Stimulated activated naive CD4-positive, alpha-beta T cell (primary cell): Measurements from ENCODE around the gene EWSR1.

Source experiments
- DNase-seq, 6 experiments: peaks; one replicate each; lab custom pipeline; 2025; lab: John Stamatoyannopoulos, UW

EWSR1 gene

DNA sequence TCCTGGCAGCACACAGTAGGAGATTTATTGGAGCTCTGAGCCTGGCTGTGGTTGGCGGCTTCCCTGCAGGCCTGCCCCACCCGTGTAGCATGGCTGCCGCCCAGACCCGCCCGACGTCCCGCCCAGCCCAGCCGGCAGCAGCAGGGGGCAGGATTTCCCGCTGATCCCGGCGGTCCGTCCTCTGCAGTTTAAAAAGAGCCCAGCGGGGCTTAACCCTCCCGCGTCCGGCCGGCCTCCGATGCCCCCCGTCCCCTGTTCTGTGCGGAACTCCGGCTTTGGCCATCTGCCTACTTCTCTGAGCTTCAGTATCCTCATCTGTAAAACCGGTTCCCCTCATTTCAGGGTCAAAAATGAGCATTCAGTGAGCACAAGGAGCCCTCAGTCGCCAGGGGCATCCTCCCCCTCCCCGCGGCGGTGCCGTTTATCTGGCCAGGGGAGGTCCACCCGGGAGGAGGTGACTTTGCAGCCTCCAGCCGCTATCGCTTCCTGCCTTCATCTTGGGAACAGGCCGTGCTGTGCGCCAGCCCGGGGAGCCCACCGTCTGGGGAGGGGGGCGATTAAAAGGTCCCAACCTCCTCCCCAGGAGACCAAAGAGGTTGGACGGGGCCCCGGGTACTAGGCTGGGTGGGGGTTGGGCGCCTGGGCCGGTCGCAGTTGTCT lies 38.2 kb downstream of the EWSR1 start, which contains the start of gene GAS2L1:
GAS2L1 (plus strand) TSS at position 476 of the 660 bp plus-strand sequence. CDS start 1,456 bp downstream, outside the sequence.
- DNase-seq = peak in 2 of 6 experiments; percentile 20 to 37

DNA sequence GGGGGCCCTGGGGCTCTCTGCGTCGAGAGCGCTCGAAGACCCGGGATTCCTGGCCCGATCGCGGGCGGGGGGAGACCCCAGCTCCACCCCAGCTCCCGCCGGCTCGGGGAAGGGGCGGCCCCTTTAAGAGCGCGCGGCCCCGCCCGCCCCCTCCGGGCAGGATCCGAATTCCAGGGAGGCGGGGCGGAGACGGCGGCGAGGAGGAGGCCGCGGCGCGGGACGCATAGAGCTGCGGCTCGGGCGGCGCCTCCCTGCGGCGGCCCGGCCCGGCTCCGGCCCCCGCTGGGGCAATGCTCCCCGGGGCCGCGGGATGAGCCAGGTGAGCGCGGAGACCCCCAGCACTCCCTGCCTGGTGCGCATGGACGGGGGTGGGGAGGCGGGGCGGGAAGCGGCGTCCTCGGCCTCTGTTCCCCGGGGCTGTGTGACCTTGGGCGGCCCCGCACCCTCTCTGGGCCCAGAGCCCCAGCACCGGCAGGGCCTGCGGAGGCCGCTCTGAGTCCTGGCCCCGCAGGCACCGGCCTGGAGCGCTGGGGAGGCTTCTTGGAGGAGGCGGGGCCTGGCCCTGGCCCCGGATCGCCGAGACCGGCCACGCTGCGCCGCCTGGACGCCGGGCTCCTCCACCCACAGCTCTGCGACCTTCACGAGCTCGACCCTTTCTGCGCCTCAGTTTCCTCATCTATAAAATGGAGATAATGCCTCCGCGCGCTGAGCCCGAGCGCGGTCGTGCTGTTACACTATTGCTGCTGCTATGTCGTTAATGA lies 38.9 kb downstream of the EWSR1 start:
- DNase-seq = peak in 2 of 6 experiments; percentile 19 to 20

DNA sequence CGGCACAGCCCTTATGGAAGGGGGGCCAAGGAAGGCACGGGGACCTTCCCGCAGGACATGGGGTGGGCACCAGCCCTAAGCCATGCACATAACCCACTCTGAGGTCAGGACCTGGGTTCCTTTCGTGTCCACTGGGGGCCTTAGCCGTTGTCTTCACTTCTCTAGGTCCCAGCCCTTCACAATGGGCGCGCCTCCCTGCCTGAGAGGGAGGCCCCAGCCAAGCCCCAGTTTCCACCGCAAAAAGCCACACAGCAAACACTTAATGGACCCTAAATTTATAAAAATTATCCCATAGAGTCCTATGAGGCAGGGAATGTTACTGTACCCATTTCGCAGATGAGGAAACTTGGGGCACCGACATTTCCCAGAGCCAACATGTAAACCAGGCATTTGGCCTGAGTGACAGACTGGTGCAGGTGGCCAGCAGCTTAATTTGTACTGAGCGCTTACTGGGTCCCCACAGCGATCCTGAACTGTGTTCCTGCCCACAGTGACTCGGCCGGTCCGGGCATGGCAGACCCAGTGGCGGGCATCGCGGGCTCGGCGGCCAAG lies 39.6 kb downstream of the EWSR1 start:
- no peak for DNase-seq

DNA sequence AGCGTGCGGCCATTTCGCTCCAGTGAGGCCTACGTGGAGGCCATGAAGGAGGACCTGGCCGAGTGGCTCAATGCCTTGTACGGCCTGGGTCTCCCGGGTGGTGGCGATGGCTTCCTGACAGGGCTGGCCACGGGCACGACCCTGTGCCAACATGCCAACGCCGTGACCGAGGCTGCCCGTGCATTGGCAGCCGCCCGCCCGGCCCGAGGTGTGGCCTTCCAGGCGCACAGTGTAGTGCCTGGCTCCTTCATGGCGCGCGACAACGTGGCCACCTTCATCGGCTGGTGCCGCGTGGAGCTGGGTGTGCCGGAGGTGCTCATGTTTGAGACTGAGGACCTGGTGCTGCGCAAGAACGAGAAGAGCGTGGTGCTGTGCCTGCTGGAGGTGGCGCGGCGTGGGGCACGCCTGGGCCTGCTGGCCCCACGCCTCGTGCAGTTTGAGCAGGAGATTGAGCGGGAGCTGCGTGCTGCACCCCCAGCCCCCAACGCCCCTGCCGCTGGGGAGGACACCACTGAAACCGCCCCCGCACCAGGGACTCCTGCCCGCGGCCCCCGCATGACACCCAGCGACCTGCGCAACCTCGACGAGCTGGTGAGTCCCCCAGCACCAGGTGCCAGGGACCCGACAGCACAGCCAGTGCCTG lies 40.2 kb downstream of the EWSR1 start:
- no peak for DNase-seq

DNA sequence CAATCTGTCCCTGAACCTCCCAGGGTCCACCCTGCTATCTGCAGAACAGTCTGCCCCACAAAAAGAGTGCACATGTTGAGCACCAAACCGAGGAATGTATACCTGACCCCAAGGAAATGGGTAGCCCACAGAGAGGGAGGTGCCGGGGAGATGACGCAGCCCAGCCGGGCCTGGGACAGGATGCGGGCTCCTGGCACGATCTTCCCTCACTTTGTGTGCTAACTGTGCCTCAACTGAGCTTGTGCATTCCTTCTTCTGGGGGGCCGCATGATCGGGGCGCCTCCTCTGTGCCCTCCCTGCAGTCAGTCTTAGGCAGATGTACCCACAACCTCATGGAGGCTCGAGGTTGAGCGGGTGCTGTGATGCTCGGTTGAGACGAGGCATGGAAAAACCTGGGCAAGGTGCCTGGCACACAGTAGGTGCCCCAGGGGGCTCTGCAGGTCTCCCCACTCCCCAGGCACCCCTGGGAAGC lies 40.8 kb downstream of the EWSR1 start:
- DNase-seq = no peak

DNA sequence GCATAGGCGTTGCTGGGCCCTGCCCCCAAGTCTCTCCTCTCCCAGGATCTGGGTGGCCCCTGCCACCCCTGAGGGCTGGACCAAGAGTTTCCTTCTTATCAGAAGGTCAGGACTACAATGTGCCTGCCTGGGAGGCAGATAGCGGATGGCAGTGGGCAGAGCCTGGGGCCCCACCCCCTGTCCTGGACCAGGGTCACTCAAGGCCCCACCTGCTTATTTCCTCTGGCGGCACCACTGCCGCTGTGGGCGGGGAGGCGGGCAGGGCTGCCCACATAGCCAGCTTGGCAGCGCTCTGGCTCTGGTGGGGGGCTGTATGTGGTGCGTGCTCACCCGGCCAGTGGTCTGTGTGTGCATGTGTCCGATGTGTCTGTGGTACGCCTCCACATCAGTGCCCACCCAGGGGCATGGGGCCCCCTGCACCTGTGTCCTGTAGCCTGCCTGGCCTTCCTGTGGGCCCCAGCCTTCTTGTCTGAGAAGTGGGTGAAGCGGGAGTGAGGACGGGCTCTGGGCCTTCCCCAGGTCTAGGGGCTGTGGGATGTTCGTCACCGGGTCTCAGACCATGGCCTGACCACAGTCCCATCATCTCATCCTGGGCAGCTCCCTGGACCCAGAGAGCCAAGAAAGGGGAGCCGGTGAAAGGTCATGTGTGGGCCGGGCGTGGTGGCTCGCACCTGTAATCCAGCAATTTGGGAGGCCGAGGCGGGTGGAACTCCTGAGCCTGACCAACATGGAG lies 41.4 kb downstream of the EWSR1 start:
- no peak for DNase-seq

DNA sequence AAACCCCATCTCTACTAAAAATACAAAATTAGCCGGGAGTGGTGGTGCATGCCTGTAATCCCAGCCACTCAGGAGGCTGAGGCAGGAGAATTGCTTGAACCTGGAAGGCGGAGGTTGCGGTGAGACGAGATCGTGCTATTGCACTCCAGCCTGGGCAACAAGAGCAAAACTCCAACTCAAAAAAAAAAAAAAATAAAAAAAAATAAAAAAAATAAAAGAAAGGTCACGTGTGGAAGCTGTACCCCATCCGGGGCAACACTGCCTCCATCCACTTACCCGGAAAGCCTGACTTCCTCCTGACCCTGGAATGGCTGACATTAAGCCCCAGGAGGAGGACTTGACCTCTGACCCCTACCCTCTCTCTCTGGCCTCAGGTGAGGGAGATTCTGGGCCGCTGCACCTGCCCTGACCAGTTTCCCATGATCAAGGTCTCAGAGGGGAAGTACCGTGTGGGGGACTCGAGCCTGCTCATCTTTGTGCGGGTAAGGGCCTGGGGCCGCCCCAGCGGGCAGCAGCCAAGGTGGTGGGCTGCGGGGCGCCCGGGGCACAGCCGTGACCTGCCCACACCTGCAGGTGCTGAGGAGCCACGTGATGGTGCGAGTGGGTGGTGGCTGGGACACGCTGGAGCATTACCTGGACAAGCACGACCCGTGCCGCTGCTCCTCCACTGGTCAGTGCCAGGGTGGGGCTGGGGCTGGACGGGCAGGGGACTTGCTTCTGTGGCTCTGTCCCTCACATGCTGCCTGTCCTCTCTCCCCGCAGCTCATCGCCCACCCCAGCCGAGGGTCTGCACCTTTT lies 42.2 kb downstream of the EWSR1 start:
- DNase-seq = no peak

DNA sequence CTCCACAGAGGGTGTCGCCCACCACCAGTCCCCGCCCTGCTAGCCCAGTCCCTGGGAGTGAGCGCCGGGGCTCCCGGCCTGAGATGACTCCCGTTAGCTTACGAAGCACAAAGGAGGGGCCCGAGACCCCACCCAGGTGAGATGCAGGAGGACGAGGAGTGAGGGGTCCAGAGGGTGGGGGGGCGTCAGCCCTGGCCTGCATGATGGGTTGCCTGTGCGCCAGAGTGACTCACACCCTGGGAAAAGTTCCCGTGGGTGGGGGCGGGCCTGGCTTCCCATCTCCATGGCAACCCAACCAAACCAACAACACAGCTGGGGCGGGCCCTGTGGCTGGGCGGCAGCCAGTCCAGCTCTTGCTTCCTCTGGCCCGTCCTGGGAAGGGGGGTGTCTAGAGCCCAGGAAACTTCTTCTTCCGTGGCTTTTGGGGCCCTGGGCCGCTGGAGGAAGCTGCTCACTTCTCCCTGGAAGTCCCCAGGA lies 42.8 kb downstream of the EWSR1 start:
- peak in 1 of 6 experiments; percentile 27 for DNase-seq

DNA sequence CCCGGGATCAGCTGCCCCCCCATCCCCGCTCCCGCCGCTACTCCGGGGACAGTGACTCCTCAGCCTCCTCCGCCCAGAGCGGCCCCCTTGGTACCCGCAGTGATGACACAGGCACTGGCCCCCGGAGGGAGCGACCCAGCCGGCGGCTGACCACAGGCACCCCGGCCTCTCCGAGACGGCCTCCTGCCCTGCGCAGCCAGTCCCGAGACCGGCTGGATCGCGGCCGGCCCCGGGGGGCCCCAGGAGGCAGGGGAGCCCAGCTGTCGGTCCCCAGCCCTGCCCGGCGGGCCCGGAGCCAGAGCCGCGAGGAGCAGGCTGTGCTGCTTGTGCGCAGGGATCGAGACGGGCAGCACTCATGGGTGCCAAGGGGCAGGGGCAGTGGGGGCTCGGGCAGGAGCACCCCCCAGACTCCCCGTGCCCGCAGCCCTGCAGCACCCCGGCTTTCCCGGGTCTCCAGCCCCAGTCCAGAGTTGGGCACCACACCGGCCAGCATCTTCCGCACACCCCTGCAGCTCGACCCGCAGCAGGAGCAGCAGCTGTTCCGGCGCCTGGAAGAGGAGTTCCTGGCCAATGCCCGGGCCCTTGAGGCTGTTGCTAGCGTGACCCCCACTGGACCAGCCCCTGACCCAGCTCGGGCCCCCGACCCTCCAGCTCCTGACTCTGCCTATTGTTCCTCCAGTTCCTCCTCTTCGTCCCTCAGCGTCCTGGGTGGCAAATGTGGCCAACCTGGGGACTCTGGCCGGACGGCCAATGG lies 43.6 kb downstream of the EWSR1 start:
- no peak for DNase-seq

DNA sequence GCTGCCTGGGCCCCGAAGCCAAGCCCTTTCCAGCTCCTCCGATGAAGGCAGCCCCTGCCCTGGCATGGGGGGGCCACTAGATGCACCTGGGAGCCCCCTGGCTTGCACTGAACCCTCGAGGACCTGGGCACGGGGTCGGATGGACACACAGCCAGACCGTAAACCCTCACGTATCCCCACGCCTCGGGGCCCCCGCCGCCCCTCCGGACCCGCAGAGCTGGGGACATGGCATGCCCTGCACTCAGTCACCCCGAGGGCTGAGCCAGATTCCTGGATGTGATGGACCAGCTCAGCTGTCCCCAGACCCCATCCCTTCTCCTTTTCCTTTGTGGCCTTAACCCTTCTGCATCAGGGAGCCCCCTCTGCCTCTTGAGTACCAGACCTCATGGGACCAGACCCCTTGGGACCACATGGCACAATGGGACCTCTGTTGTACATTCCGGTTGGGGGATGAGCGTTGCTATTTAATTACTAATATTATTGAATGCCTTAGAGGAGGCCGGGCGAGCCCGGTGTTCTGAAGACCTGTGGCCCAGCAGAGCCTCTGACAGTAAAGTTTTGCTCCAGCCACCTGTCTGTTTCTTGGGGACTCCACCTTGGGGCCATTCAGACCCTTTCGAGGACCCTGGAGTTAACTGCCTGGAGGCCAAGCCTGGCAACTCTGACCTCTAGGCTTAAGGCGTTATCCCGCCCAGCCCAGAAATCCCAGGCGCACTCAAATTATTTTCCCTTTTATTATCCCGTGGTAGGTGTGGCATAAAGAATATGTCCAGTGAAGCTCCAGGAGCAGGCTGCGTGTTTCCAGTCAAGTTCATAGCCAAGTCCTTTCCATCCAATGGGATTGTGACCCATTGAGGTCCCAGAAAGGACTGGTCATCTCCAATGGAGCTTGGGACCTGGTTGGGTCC lies 44.4 kb downstream of the EWSR1 start:
- no peak for DNase-seq

DNA sequence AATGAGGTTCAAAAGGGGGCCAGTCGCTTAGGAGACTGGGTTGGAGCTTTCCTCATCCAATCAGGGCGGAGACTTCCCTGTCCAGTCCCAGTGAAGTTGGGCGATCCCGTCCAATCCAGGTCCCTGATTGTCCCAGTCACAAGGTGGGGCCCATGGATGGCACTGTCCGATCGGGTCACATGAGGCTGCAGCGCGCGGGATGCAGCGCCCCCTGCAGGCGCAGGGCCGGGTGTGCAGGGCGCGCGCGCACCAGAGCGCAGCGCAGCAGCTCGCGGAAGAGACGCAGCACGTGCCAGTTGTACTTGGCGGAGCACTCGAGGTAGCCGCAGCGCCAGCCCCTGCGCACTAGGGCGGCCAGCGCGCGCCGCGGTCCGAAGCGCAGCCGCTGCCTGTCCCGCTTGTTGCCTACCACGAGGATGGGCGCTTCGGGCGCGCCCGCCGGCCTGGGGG lies 45.1 kb downstream of the EWSR1 start:
- no peak for DNase-seq

DNA sequence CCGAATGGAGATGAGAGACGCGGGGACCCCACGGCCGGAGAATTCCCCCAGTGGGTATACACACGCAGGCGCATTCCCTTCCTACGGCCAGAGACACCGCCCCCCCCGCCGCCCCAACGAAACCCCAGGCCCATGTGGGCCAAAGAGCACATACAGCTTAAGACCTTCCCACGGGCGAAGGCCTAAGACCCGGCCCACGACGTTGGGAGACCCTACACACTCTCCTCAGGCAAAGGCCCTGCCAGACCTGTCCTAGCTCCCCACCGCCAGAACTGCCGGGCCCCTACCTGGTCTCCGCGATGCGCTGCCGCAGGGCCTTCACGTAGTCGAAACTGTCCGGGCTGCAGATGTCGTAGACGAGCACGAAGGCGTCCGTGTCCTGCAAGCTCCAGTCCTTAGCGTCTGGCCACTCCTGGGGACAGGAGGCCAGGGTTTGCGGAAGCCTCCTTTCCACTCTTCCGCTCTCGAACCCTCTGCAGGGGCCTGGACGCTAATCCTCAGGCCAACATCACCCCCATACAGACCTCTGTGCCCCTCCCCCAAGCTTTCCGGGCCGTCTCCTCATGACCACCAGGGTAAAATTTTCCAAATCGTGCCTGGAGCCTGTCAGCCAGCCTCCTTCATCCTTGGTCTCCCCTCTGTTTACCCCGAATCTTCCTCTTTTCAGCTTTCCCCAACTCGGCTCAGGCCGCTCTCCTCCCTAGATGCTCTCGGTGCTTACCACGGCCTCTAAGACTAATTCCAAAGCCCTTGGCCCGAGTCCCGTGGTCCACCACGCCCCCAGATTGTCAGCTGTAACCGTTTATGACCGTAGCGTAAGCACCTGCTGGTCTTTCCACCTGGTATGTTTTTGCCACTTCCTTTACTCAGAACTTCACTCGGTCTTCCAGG lies 45.8 kb downstream of the EWSR1 start:
- no peak for DNase-seq

DNA sequence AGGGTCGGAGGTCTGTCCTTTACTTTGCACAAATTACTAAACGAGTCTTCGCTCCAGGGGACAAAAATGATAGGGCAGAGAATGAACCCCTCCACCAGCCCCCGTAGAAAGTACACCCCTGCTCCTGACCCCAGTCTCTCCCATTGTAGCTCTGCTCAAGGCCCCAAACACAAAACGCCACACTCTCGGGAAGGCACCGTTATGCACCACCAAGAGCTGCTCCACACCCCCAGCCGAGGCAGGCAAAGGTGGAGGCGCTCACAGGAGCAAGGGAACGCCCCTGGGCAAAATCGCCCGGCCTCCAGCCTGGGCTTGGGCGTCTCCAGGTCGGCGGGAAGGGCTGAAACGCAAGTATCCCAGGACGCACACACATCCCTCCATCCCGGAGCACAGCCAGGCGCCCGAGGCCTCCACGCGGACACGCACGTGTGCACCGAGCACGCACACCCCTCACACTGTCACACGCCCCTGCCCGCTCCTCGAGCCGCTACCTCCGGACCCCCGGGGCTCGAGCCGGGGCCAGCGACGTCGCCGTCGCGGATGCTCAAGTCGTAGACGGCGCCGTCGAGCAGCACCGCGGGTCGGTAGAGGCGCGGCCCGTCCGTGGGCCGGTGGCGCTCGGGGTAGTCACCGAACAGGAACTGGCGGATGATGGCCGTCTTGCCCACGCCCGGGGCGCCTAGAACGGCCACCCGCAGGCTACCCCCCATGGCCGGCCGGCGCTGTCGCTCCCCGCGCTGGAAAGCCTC lies 46.6 kb downstream of the EWSR1 start:
- DNase-seq = no peak

DNA sequence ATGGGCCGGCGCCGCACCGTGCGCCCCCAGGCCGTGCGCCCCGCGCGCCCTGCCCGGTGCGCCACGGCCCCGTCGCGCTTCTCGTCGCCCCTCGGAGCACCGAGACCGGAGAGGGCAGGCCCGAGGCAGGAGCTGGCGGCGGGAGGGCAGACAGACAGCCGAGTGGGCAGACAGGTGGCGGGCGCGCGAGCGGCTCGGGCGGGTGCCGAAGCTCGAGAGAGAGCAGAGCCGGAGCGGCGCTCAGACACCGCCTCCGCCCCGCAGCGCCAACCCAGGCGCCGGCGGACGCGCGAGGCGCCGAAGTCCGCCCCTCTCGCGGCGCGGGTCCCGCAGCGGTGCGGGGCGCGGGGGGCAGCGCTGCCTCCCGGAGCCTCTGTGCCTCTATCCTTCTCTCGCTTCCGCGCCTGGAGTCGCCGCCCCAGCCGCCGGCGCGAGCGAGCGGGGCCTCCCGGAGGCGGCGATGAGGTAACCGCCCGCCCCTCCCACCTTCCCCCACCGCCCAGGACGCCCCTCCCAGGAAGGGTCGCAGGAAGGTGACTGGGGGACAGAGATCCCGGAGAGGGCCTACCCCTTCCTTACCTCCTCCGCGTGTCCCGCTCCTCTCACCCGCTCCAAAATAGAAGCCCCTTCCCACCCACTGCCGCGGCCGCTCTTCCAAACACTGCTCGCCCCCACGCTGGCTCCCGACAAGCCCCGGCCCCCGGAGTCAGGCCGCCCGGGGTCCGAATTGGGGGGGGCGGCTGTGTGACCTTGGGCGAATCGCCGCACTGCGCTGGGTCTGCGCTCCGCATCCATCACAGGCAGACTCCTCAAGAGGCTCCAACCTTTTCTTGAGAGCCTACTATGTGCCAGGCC lies 47.4 kb downstream of the EWSR1 start, which contains the start of gene RASL10A:
RASL10A (minus strand) TSS at position 412 of the 855 bp plus-strand sequence. CDS start 451 bp downstream, outside the sequence.
- DNase-seq = no peak

DNA sequence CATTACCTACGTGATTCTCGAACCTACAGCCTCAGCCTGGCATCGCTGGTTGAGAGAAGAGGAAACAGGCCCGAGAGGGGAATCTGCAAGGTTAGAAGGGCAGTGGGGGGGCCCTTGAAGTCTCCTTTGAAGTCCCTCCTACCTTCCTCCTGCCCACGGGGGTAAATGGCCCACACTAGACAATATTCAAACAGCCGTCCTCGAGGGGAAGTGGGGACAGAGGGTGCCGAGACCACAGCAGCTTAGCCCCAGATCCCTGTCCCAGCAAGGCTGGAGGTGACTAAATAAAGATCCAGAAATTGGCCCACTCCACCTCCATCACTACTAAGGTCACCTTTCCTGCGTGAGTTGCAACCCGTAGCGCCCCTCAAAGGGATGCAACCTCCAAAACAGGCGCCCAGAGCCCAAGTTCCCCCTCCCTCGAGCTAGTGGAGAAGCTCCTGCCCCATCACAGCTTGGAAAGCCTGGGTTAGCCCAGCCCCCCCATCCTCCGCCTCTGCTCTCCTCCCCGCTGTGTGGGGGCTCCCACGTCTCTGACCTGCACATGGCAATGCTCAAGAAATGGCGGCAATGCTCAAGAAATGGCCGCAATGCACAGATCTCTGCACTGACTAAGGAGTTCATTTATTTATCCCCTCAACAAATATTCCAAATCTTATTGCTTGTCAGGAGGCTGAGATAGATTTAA lies 48.2 kb downstream of the EWSR1 start:
- DNase-seq = no peak
